ENCODE data around the gene PLXND1.
"Not testable (repeated sequence)": the region's sequence is repeated elsewhere in the genome, so short reads cannot be mapped to it uniquely, and the experiment has no call there.

The PLXND1 gene

GRCh38 chr3:129520960-129521359, 85.5 kb downstream of the PLXND1 start:
- no peak for DNase-seq

- no peak for DNase-seq
Observed at GRCh38 chr3:129519896-129520715, 86.4 kb downstream of the PLXND1 start.

GRCh38 chr3:129519449-129519848, 87.0 kb downstream of the PLXND1 start:
- no peak for DNase-seq

- no peak for DNase-seq
Observed at GRCh38 chr3:129518581-129518980, 87.9 kb downstream of the PLXND1 start.

GRCh38 chr3:129518038-129518561, 88.4 kb downstream of the PLXND1 start:
- no peak for DNase-seq

GRCh38 chr3:129517516-129517915, 89.0 kb downstream of the PLXND1 start:
- no peak for DNase-seq

- not testable (repeated sequence) for DNase-seq
Observed at GRCh38 chr3:129515821-129516432, 90.5 kb downstream of the PLXND1 start.

GRCh38 chr3:129515108-129515820, 91.2 kb downstream of the PLXND1 start:
- DNase-seq = not testable (repeated sequence)

GRCh38 chr3:129514563-129514962, 91.9 kb downstream of the PLXND1 start:
- DNase-seq = no peak

- no peak for DNase-seq
Observed at GRCh38 chr3:129514110-129514509, 92.4 kb downstream of the PLXND1 start.

GRCh38 chr3:129513705-129514104, 92.8 kb downstream of the PLXND1 start:
- no peak for DNase-seq

- no peak for DNase-seq
Observed at GRCh38 chr3:129512595-129512994, 93.9 kb downstream of the PLXND1 start.

GRCh38 chr3:129507181-129507831, 99.2 kb downstream of the PLXND1 start:
- DNase-seq = no peak

GRCh38 chr3:129506231-129506742, 100.2 kb downstream of the PLXND1 start:
- no peak for DNase-seq

GRCh38 chr3:129505341-129505740, 101.1 kb downstream of the PLXND1 start:
- no peak for DNase-seq

Measured in SIG-M5 (cell line).